ENCODE data around the gene RUVBL1.

Gene RUVBL1

DNA sequence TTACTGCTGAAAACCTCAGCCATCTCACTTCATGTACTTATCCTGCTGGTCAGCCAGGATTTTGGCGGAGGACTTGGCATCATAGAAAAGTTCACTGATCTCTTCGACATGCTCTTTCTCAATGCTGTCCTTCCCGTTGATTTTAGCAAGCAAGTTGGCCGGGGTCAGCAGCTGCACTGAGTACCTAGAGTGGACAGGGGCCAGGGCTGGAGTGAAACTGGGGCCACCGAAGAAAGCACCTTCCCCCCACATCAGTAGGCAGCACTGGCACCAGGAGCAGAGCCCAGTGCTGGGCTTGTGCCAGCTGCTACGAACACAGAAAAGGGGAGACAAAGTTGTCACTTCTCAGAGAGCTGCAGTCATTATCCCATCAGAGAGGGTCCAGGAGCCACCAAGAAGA is 42.4 kb downstream of the RUVBL1 start:
- no peak for DNase-seq

DNA sequence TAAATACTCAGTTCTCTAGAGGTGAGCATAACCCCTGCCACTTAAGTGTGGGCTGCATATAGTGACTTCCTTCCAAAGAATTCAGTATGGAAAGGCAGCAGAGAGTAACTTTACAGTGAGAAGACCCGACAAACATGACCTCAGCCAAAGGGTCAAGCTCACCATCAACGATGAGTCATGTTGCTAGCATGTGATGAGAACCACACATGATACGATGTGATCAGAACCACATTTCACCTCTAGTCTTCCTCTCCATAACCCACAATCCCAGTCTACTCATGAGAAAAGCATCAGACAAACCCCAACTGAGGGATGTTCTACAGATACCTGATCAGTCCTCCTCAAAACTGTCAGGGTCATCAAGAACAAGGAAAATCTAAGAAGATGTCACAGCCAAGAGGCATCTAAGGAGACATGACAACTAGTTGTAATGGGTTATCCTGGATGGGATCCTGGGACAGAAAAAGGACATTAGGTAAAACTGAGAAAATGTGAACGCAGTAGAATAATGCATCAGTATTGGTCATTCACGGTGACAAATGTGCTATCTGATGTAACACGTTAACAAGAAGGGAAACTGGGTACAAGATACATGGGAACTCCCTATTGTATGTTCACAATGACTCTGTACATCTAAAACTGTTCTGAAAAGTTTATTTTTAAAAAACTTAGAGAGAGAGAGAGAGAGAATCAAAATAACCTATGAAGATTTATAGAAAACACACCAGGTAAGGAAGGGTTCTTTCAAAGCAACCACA is 43.1 kb downstream of the RUVBL1 start:
- DNase-seq, result no peak

DNA sequence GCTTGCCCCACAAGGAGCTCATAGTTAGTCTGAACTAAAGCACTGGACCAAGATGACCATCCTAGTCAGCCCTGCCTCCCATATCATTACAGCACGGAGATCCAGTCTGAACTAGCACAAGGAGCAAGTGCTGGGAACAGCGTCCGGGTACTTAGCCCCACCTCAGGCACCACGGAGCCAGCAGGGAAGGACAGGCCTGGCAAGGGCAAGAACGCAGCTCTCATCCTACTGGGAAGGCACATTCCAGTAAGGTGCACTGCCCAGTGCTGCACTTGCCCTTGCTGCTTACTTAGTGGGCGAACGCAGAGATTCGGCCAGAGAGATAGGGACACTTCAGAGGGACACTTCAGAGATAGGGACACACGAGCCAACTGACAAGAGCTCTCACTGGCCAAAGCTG is 43.8 kb downstream of the RUVBL1 start:
- DNase-seq, result no peak

DNA sequence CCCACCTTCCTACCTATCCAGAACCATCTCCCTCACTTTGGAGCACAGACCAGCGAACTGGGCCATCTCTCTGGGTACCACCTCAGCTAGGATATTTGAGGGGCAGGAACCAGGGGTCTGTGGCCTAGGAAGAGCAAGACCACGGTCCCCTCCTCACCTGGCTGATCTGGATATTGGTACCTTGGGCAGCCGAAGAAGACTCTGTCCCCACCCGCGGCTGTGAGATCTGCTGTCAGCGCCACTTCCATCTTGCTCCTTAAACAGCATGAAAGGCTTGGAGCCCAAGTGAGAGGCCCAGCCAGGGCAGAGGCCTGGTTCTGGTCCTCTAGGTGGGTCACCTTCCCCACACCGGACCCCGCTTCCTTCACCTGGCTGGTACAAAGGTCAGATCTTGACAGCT is 44.7 kb downstream of the RUVBL1 start:
- no peak for DNase-seq

DNA sequence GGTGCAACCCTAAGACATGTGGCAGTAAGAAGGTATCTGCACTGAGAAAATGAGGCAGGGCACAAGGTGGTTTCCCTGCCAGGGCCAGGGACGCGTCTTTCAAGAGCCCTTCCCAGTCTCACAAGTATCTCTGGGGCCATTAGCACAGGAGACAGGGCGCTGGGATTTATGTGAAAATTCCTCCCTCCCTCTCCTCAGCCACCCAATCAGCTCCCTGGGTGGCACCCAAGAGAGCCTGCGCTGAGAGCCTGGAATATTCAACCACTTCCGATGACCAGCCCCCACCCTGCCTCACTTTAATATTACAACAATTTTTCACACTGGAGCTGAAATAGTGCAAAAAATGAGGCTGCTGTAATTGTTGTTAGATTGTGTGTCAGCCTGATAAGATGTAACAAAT is 45.3 kb downstream of the RUVBL1 start:
- no peak for DNase-seq

DNA sequence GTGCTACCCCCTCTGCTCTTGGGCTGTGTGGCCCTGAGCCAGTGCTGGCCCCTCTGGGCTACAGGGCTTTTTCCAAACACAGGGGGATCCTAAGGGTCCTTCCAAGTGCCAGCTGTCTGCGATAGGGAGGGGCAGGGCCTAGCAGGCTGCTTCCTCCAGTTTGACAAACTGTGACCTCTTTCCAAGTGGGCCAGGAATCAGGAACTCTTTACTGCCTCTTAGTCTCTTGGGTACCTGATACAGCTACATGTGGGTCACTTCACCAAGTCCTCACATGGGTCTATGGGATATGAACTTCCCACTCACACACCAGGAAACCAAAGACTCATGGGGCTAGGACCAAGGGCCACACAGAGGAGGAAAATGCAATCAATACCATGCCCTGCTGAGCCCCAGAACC is 45.9 kb downstream of the RUVBL1 start:
- no peak for DNase-seq

DNA sequence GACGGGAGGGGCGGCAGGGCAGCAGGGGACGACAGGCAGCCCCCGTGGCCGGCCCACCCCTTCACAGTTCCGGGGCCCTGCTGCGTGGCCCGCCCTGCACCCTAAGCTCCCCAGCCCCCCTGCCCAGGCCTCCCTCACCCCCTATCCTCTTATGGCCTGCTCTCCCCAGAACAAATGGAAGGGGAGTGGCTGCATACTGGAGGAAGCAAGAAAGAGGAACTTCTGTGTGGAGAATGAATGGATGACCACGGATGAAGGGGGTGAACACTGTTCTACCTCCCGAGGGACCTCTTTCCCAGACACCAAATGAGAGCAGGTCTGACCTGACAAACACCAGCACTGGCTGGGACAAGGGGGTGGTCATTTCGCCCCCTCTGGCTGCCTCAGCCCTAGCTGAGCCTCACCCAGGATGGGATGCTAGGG is 46.4 kb downstream of the RUVBL1 start:
- DNase-seq, result no peak

DNA sequence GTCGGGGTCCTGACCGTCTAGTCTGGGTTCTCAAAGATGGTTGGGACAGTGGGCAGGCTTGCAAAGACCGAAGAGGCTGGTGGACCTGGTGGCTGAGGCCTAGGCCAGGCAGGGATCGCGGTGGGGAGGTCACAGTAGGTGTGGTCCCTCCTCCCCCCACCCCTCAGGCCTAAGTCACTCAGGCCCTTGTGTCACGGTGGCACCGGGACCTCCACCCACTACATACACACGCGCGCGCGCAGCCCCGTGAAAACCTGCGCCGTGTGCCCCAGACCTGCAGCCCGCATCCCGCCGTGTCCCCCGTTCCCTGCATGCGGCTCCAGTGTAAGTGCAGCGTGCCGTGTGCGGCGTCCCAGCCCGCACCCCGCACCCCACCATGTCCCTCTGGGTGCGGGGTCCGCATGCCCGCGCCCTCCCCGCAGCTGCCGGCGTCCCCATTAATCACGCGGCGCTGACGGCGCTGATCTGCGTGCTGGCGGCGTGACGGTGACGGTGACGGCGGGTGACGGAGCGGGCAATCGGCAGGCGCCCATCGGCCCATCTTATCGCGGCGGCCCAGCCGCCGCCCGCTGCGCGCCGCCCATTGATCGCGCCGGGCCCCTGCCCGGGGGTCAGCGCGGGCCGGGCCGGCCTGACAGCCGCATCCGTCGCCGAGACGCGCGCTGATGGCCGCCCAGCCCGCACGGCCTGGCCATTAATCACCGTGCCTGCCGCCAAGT is 47.0 kb downstream of the RUVBL1 start:
- no peak for DNase-seq

DNA sequence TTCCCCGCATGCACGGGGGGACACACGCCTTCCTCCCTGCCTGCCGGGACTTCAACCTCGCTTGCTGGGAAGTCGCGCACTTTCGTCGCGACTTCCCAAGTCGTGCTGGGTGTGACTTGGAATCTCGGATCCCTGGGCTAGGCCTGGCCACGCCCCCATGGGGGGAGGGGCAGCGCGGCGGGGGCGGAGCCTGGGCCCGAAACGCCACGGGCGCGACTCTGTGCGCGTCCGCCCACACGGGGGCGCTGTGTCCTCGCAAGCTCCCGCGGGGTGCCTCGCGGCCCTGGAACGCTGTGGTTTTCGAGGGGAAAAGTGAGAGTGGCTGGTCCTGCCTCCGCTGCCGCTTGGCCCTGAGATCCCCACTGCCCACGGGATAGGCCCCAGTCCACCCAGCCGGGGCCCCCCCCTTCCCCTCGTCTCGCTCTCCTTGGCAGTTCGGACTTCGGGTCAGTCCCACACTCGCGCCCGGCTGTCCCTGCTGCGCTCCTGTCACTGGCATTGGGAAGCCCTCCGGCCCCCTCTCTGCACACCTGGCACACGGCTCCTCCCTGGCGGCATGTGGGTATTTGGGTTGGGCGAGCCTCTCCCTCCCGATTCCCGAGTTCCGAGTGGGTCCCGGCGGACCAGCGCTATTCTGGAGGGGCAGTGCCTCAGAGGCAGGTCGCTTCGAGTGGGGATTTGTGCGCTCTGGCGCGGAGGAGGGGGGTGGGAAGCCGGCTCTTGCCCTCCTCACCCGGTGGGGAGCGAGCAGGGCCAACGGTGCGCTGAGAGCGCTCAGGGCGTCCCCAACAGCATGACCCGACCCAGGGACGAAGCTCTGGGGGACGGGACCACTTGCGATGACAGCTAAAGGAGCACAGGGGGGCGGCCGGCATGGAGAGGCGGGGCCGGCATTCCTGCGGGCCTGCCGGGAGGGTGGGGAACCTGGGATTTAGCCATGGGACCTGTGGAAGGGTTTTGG is 47.8 kb downstream of the RUVBL1 start:
- no peak for DNase-seq

DNA sequence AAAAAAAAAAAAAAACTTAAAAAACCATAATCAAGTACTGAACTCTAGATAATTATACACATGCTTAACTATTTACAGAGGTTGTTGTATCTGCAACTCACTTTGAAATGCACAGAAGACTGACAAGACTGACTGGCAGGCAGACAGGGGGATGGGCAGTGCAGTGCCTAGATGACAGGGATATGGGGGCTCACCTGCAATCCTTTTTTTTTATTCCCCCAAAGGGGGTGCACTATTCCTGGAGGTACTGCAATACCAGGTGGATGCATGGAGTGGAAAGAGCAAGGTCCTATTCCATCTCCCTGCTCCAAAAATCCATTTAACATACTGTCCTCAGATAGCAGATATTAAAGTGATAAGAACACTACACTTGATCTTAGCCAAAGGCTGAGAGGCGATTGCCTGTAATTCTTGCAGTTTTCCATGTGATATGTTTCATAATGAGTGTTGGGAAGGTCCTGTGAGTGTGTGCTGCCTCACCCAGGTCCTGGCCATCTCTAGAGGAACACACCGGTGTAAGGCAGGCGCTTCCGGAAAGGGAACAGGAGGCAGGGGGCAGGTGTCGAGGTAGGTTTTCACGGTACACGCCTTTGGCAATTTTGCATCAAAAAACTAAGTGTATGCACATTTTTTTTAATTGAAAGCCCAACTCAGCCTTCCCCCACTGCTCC is 48.6 kb downstream of the RUVBL1 start:
- no peak for DNase-seq

DNA sequence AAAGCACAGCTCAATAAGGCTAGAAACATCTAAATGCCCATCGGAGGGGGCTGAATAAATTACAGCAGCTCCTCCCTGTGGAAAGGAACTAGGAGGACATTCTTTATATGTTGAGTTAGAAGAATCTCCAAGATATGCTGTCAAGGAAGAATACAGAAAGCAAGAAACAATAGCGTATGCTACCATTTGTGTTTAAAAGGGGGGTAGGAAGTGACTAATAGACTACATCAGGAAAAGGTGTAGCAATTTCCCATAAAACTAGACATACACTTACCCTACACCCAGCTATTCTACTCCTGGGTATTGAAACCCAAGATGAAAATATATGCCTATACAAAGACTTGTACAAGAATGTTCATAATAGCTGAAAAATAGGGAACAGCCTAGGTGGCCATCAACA is 49.8 kb downstream of the RUVBL1 start:
- DNase-seq, result no peak

DNA sequence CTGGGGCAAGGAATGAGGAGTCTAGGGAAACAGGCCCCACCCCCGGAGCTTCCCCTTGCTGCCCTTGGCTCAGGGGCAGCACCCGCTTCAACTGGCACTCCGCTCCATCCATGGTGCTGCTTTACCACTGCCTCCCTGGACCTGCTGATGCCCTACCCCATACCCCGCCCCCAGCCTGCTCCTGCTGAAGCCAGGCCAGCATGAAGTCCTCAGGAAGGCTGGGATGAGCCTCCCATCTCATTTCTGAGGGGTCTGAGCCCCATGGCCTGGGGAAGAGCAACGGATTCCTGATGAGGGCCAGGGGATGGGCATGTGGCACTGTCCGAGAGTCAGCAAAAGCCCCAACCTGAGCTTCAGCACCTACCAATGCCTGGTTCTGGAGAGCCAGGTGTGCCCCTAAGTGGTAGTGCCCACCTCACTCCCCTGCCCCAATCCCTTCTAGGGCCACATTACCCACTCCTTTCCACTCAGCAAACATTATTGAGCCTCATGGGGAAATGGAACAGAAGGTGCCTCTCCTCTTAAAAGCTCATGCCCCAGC is 50.4 kb downstream of the RUVBL1 start:
- DNase-seq, result no peak

DNA sequence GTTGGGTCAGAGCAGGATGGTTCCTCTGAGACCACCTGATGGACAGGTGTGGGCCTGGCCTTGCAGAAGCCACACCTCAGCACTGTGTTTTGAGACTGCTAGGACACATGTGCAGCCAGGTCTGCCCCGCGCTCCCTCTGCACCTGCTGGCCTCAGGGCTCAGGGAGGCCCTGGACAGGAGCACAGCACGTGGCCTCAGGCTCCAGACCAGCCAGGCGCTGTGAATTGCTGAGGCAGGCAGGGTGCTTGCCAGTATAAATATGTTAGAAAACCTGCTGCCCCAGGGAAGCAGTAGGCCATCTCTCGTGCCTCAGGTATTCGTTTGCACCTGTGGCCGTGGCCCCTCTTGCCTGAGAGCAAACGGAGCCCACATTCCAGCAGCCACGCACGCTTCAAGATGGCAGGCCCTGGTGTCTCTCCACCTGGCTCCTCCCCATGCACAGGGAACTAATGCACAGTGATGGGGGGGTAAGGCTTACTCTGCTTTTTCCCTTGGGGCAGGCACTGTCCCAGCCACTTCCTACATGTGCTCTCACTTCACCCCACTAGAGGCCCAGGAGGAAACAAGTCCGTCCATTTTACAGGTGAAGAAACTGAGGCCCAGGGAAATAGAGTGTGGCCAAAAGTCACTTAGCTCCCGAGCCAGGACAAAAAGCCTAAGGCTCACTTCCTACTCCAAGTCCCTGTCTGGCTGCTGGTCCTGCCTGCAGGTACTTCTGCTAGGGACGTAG is 51.0 kb downstream of the RUVBL1 start:
- DNase-seq, result no peak

DNA sequence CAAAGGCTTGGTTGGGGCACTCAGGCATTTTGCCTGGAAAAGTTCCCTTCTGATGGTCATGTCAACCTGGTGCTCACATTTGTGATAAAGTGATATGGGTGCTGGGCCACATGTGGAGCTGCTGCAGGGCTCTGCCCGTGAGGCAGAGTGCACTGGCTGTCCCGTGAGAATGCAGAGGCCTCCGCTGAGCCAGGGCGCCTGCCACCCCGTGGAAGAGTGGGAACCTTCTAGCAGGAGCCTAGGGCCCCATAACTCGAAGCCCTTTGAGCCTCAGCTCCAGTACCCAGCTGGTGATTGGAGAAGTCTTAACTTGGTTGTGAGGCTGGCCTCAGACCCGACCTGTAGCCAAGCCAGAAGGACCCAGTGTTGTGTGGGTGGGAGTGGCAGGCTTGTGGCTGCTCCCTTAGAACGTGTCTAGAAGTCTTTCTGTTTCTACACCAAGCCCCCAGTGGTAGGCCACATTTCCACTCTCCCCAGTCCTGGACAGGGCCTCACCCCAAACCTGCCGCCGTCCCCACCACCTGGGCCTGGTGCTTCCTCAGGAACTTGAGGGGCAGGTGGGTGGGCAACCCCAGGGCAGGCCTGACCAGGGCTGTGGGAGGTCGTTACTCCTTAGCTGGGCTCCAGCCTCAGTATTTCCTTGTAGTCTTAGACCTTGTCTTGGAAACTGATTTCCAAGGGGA is 51.7 kb downstream of the RUVBL1 start:
- DNase-seq, result no peak

DNA sequence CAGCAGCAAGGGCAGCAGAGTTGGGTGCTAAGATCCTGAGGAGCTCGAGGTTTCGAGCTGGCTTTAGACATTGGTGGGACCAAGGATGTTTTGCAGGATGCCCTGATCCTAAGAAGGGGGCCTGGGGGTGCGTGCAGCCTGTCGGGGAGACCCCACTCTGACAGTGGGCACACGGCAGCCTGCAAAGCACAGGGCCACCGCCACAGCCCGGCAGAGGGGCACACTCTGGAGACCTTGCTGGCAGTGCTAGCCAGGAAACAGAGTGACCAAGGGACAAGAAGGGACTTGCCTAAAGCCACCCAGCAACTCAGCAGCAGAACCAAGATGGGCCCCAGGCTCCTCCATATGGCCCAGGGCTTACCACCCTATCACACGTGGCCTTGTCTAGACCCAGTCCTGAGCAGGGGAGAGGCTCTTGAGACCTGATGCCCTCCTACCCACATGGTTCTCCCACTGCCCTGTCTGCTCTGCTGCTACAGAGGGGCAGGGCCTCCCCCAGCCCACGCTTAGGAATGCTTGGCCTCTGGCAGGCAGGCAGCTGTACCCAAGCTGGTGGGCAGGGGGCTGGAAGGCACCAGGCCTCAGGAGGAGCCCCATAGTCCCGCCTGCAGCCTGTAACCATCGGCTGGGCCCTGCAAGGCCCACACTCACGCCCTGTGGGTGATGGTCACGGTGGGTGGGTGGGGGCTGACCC is 52.6 kb downstream of the RUVBL1 start:
- no peak for DNase-seq

DNA sequence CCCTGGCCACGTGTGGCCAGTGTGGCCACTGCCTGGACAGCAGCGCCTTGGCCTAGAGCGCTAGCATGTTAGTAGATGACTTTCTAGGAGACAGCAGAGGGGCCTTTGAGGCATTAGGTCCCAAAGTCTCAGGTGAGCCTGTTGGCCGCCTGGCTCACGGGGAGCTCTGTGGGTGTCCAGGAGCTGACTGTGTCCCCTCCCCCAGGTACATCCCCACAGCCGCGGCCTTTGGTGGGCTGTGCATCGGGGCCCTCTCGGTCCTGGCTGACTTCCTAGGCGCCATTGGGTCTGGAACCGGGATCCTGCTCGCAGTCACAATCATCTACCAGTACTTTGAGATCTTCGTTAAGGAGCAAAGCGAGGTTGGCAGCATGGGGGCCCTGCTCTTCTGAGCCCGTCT is 54.3 kb downstream of the RUVBL1 start:
- DNase-seq, result no peak

DNA sequence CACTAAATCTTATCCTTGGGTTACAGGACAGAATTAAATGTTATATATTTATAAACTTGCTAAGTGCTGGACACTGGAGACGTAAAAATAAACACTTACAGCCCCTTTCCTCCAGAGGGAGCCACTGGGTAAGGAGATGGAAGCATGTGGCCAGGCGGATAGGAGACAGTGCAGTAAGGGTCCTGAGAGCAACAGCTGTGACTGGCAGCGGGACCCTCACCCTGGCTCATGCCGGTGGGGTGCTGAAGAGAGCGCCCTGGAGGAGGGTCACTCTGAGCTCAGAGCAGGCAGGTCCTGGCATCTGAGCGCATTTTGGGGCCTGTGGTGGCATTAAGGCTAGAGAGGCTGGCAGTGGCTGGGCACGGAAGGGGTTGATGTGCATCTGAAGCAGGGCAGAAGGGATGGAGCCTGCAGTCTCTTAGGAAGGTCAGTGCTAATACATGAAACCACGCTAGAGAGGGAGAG is 55.4 kb downstream of the RUVBL1 start:
- DNase-seq, result peak; percentile 22 to 48

DNA sequence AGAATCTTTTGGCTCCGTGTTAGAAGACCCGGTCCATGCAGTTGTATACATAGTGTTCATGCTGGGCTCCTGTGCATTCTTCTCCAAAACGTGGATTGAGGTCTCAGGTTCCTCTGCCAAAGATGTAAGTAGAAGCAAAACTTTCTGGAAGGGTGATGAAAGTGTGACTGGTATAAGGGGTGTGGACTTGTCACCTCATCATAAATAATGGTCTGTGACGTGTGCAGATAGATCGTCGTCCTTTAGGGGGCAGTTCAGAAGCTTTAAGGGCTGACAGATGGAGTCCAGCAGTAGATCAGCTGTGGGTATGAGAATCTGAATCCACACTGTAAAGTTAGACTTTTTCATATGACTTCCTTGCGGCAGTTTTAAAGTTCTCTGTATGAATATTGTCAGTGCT is 56.1 kb downstream of the RUVBL1 start:
- no peak for DNase-seq

DNA sequence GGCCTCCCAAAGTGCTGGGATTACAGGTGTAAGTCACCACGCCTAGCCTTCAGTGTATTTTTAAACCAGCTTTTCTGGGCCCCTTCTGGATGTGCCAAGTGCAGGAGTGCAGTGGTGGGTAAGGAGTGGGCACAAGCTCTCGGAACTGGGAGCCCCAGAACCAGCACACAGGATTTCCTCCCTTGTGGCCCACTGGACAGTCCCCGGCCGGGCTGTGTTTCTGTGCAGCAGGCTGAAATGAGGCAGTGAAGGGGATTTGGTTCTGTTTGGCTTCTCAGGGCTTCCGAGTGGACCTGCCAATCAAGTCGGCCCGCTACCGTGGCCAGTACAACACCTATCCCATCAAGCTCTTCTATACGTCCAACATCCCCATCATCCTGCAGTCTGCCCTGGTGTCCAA is 56.9 kb downstream of the RUVBL1 start:
- no peak for DNase-seq

DNA sequence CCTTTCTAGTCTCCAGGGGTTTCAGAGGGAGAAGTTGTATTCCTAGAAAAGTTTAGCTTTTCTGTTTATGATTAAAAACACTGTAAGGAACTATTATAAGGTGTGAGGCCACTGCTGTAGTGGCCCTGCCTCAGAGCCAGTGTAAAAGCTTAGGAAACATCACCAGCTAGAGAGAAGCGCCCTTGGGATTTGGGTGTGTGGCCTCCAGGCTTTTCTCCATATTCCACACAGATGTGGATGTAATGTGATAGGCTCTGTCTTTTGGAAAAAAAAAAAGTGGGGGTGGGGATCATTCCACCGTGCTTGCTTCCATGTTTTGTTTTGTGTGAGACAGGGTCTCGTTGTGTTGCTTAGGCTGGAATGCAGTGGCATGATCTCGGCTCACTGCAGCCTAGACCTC is 57.5 kb downstream of the RUVBL1 start:
- no peak for DNase-seq

DNA sequence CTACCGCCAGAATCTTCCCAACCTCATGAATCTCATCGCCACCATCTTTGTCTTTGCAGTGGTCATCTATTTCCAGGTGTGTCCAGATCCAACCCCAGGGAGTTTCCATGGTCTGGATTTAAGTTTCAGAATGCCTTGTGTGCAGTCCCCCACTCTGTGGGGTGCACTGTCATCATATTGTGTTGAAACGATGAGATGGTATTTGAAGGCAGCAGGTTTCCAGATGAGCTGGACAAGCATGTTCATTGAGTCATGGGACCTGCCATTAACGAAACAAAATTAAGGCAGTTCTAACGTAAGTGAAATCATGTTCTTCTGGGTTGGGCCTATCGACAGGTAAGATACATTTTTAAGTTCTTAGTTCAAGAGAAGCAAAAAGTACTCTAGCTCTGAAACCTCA is 58.6 kb downstream of the RUVBL1 start:
- no peak for DNase-seq
